ENCODE results near the gene ZNF281.
"Not testable (repeated sequence)": the region's sequence is repeated elsewhere in the genome, so short reads cannot be mapped to it uniquely, and the experiment has no call there.

ZNF281 gene

DNA sequence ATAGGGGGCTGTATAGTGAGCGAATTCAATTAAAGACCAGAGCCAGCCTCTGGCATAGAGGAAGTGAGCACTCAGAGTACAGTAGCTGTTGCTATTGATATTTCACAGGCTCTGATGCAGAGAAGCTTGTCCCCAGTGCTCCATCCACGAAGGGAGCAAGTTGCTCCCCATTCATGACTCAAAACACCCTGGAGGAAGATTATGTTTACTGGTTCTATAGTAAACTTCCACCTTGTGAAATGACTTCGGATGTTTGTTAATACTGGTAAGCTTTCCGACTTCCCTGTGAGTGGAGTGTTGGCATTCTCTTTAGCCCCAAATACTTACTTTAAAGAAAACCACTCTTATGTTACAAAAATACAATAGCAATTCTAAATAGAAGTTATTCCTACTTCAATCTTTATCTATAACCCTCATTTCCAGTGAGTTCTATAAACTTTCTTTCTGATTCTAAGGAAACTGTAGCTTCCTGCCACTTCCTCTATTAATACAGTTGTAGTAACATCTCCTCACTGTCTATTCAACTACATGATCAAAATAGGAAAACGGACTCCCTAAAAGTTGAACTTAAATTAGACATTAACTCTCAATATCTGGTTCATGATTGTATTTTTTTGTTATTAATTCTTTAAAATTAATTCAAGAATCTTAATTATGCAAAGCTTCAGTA lies 46.4 kb downstream of the ZNF281 start:
- FAIRE-seq, result no peak

DNA sequence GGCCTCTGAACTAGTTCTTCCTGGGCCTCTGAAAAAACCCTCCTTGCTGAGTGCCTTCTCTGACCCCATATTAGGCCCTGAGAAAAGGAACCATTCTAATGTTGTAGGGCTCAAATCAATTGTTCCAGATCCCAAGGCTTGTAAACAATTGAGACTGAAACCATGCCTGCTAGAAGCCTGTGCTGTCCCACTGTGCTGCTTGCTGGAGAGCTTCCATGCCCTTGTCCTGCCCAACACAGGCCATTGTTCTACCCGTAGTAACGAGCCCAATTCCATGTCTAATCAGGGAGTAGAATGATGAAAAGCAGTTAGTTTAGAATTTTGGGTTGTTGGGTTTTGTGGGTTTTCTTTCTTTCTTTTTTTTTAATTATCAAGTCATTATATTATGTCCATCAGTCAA lies 47.4 kb downstream of the ZNF281 start:
- no peak for FAIRE-seq

- FAIRE-seq, result no peak
Measured at GRCh38 chr1:200359610-200360163, 50.1 kb downstream of the ZNF281 start.

DNA sequence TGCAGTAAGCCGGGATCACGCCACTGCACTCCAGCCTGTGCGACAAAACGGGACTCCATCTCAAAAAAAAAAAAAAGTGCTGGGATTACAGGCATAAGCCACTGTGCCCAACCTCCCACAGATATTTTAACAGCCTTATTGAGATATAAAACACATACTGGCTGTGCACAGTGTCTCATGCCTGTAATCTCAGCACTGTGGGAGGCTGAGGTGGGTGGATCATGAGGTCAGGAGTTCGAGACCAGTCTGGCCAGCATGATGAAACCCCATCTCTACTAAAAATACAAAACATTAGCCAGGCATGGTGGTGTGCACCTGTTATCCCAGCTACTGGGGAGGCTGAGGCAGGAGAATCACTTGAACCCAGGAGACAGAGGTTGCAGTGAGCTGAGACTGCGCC lies 51.9 kb downstream of the ZNF281 start:
- not testable (repeated sequence) for FAIRE-seq

GRCh38 chr1:200355801-200356200 lies 54.0 kb downstream of the ZNF281 start:
- FAIRE-seq, result no peak

All from G401.6 (cell line).